HG03457 (cell line): ENCODE data around the gene OR2J3.
"Not testable (repeated sequence)": the region's sequence is repeated elsewhere in the genome, so short reads cannot be mapped to it uniquely, and the experiment has no call there.

Source experiments
- ATAC-seq: cut with Tn5 transposase; IDR thresholded peaks from one replicate; pipeline ENCODE4 v1.9.1; 2021; ENCODE audit warnings: moderate number of reproducible peaks; ENCODE audit not compliant: unreplicated experiment

Gene OR2J3

GRCh38 chr6:29107758-29108157, at the start of gene OR2J3:
OR2J3 (plus strand) TSS chr6:29108058; CDS start chr6:29111891, 3,833 bp downstream.
- no peak for ATAC-seq

DNA sequence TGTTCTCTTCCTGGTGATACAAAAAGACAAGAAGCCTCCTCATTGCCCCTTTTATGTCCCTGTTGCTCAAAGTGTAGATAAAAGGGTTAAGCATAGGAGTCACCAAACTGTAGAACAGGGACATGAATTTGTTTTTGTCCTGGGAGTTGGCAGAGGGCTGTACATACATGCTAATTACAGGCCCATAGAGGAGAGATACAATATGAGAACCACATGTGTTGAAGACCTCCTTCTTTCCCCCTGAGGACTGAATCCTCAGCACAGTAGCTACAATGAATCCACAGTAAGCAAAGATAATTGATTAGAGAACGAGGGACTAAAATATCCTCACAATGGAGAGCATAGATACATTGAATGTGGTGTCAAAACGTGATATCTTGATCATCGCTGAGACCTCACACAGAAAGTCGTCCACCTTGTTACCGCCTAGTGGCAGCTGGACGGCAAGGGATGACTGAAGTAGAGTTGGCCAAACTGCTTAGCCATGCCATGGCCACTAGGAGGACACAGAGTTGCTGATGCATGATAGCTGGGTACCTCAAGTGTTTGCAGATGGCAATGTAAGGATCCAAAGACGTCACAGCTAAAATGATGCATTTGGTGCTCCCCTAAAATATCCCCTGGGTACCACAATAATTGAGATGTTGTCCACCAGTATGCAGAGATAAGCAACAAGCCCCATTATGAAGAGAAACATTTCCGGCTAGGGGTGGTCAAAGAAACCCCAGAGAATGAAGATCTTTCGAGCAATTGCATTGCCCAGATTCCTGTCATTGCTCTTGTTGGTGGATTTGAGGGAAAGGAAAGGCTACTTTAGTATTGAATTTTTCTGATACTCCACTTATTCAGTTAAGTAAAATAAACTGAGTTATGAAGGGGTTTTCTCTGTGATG, 35.8 kb upstream of the OR2J3 start:
- no peak for ATAC-seq

- no peak for ATAC-seq
Measured at GRCh38 chr6:29079203-29079602, 28.7 kb upstream of the OR2J3 start.

- no peak for ATAC-seq
Measured at GRCh38 chr6:29081312-29081711, 26.5 kb upstream of the OR2J3 start.

- ATAC-seq: no peak
Measured at GRCh38 chr6:29082457-29082856, 25.4 kb upstream of the OR2J3 start.

GRCh38 chr6:29087213-29087612, 20.6 kb upstream of the OR2J3 start, which contains the start of gene OR2B3:
OR2B3 (minus strand) TSS chr6:29087313; CDS start chr6:29087248, 65 bp downstream.
- ATAC-seq: no peak

DNA sequence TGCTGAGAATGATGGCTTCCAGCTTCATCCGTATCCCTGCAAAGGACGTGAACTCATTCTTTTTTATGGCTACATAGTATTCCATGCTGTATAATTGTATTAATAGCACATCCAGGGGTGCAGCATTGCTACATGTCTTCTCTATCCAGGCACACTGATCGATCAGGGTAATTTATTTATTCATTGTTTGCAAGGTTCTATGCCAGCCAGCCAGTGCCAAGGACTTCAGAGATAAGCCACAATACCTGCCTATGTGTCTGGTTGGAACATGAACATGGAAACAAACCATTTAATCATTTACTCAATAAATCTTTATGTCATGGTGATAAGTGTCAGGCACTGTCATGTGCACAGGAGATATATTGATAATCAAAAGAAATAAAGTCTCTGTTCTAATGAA, 14.9 kb upstream of the OR2J3 start:
- ATAC-seq: no peak

DNA sequence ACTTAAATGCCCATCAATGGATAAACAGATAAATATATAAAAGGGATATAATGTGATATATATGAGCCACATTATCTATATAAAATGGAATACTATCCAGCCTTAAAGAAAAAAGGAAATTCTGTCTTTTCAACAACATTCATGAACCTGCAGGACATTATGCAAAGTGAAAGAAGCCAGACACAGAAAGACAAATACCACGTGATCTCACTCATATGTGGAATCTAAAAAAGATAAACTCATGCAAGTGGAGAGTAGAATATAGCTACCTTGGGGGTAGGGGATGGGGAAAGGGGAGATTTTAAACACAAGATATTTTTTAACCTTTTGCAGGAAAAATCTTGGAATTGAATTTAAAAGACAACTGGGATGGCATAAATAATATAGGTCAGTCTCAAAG, 10.1 kb upstream of the OR2J3 start:
- ATAC-seq: no peak

- no peak for ATAC-seq
Measured at GRCh38 chr6:29099190-29099589, 8.7 kb upstream of the OR2J3 start, which contains the start of gene OR2J1. OR2J1 (plus strand) TSS chr6:29099490; CDS start chr6:29100943, 1,453 bp downstream.

DNA sequence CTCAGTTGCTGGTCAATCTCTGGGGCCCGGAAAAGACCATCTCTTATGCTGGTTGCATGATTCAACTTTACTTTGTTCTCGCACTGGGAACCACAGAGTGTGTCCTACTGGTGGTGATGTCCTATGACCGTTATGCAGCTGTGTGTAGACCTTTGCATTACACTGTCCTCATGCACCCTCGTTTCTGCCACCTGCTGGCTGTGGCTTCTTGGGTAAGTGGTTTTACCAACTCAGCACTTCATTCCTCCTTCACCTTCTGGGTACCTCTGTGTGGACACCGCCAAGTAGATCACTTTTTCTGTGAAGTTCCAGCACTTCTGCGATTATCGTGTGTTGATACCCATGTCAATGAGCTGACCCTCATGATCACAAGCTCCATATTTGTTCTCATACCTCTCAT, 4.3 kb downstream of the OR2J3 start:
- no peak for ATAC-seq

GRCh38 chr6:29114964-29115363, 7.1 kb downstream of the OR2J3 start:
- ATAC-seq: not testable (repeated sequence)

DNA sequence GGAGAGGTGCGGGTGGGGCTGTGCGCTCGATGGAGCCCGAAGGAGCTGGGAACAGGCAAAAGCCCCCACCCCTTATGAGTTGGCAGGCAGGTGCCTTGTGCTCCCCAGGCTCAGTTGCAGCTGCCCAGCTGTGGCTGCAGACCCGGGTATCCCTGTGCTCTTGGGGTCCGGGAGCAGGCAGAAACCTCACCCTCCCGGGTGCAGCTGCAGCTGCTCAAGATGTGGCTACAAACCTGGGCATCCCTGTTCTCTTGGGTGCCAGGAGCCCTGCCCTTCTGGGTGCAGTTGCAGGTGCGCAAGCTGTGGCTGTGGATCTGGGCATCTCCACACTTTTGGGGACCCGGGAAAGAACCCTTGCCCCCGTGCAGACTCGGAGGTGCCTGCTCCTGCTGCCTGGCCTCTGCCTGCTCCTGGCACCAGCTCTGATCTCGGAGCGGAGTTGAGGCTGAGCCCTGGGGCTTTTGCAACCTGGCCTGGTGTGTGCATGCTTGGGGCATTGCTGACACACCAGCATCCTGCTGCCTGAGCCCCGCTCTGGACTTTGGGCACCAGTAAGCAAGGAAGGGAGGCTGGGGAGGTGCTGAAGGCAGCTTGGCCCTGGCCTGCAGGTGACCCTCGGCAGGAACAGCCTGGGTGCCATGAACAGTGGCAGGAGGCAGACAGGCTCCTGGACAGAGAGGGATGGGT, 21.6 kb downstream of the OR2J3 start:
- no peak for ATAC-seq

GRCh38 chr6:29130644-29131043, 22.8 kb downstream of the OR2J3 start:
- ATAC-seq: no peak

- no peak for ATAC-seq
Measured at GRCh38 chr6:29131691-29132090, 23.8 kb downstream of the OR2J3 start.

- ATAC-seq: no peak
Measured at GRCh38 chr6:29137724-29138123, 29.9 kb downstream of the OR2J3 start.

DNA sequence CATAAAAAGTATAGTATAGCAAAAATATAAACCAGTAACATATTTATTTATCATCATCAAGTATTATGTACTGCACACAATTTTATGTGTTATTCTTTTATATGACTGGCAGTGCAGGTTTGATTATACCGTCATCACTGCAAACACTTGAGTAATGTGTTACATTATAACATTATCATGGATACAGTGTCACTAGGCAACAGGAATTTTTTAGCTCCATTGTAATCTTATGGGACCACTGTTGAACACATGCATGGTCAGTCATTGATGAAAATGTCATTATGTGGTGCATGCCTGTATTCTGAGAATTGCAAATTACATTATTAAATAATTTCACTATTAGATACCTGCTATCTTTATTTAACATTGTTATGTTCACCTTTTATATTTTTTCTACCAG, 33.7 kb downstream of the OR2J3 start:
- ATAC-seq: no peak

DNA sequence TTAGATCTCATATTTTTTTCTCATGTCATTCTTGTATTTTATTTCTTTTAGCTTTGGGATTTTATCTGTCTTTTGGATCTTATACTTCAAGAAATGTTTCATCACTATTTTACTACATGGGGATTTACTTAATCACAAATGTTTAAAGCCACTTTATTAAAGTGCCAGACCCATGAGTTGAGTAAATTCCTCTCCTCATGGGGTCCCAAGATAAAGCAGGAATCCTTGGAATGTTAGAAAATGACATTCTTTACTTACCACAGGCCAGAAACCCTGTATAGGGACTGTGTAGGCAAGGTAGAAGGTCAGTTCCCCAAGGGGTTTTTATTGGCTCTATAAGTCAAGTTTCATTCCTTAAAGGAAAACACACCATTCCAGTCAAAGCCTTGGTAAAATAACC, 34.5 kb downstream of the OR2J3 start:
- no peak for ATAC-seq

DNA sequence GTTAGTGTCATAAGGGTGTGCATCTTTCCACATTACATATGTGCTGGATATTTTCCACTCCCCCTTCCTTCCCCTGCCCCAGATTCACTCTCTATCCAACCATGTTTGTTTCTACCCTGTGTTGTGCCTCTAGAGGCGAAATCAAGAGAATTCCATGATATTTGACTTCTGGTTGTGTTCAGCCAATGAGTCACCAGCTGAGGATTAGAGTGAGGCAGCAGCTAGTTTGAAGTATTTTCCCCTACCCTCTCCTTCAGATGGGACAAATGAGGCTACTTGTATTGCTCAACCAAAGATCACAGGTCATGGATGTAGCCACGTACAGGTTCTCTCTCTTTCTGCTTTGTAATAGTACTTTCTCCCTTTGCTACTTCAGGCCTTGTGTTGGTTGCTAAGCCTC, 38.3 kb downstream of the OR2J3 start:
- ATAC-seq: no peak

- ATAC-seq: no peak
Measured at GRCh38 chr6:29147074-29147473, 39.2 kb downstream of the OR2J3 start.

GRCh38 chr6:29149444-29149843, 41.6 kb downstream of the OR2J3 start:
- not testable (repeated sequence) for ATAC-seq

- no peak for ATAC-seq
Measured at GRCh38 chr6:29153083-29153482, 45.2 kb downstream of the OR2J3 start.

- ATAC-seq: not testable (repeated sequence)
Measured at GRCh38 chr6:29155182-29155581, 47.3 kb downstream of the OR2J3 start.
